ENCODE measurements around the gene PSAPL1. TPM values are rescaled to one million over a fixed set of nuclear protein-coding genes. Genes with fewer than 3 reads are reported as not detected.

PSAPL1 gene
- polyA plus RNA-seq, 1 experiment: not detected

GRCh38 chr4:7448036-7448435 is 13.3 kb upstream of the PSAPL1 start:
- no peak for DNase-seq (ENCODE audit: low read depth)
- H3K27me3 ChIP-seq (ENCODE audit: control insufficient read depth, insufficient read depth, low read length): no peaks in the 10 kb centered on the region; the same call in 1 of the 2 replicates
- CTCF ChIA-PET: no interaction called here
- H3K4me3 ChIP-seq (ENCODE audit: low read depth, low read length): no peak overlapping the region
- H3K36me3 ChIP-seq (ENCODE audit: control insufficient read depth, insufficient read depth, low read length): no peaks in the 10 kb centered on the region
- POLR2A ChIA-PET: no interaction called here
- TF ChIP-seq CTCF (IDR thresholded peaks at IDR 0.05; ENCODE audit: insufficient read depth, low read depth, low read length): no peak

GRCh38 chr4:7447236-7447635 is 12.5 kb upstream of the PSAPL1 start:
- CTCF ChIA-PET: no interaction called here

GRCh38 chr4:7444731-7445130 is 10.0 kb upstream of the PSAPL1 start:
- ChIA-PET POLR2A (no interaction called here), CTCF (no interaction called here)
- Histone ChIP-seq H3K4me3 (ENCODE audit: low read depth, low read length) (no peak overlapping the region), H3K27me3 (ENCODE audit: control insufficient read depth, insufficient read depth, low read length) (no peaks in the 10 kb centered on the region; the same call in 1 of the 2 replicates), H3K36me3 (ENCODE audit: control insufficient read depth, insufficient read depth, low read length) (no peaks in the 10 kb centered on the region)
- TF ChIP-seq CTCF (IDR thresholded peaks at IDR 0.05; ENCODE audit: insufficient read depth, low read depth, low read length): no peak
- no peak for DNase-seq (ENCODE audit: low read depth)

More at GRCh38 chr4:7447236-7447635, 12.5 kb upstream of the PSAPL1 start:
- TF ChIP-seq CTCF (IDR thresholded peaks at IDR 0.05; ENCODE audit: insufficient read depth, low read depth, low read length): no peak
- Histone ChIP-seq H3K27me3 (ENCODE audit: control insufficient read depth, insufficient read depth, low read length) (no peaks in the 10 kb centered on the region; the same call in 1 of the 2 replicates), H3K4me3 (ENCODE audit: low read depth, low read length) (no peak overlapping the region), H3K36me3 (ENCODE audit: control insufficient read depth, insufficient read depth, low read length) (no peaks in the 10 kb centered on the region)
- POLR2A ChIA-PET: no interaction called here
- no peak for DNase-seq (ENCODE audit: low read depth)

- no peak for TF ChIP-seq CTCF (IDR thresholded peaks at IDR 0.05; ENCODE audit: insufficient read depth, low read depth, low read length)
- Histone ChIP-seq H3K36me3 (ENCODE audit: control insufficient read depth, insufficient read depth, low read length) (no peaks in the 10 kb centered on the region), H3K4me3 (ENCODE audit: low read depth, low read length) (no peak overlapping the region), H3K27me3 (ENCODE audit: control insufficient read depth, insufficient read depth, low read length) (no peaks in the 10 kb centered on the region; the same call in 1 of the 2 replicates)
- POLR2A ChIA-PET: no interaction called here
- CTCF ChIA-PET: interaction anchor here (0.5 kb wide), 1 partner anchor 13 kb away, joined by 3 read pairs; no protein-coding TSS in a partner anchor
- DNase-seq (ENCODE audit: low read depth): no peak
Observed at GRCh38 chr4:7444314-7444713, 9.6 kb upstream of the PSAPL1 start.

GRCh38 chr4:7442574-7443162 is 7.9 kb upstream of the PSAPL1 start:
- Histone ChIP-seq H3K36me3 (ENCODE audit: control insufficient read depth, insufficient read depth, low read length) (no peaks in the 10 kb centered on the region), H3K27me3 (ENCODE audit: control insufficient read depth, insufficient read depth, low read length) (no peaks in the 10 kb centered on the region; the same call in 1 of the 2 replicates), H3K4me3 (ENCODE audit: low read depth, low read length) (no peak overlapping the region)
- no peak for DNase-seq (ENCODE audit: low read depth)
- ChIA-PET POLR2A (no interaction called here), CTCF (no interaction called here)
- TF ChIP-seq CTCF (IDR thresholded peaks at IDR 0.05; ENCODE audit: insufficient read depth, low read depth, low read length): no peak

Measured in BJ (cell line).